Stimulated activated CD4-positive, alpha-beta T cell treated with anti-CD3 and anti-CD28 coated beads, TNF-alpha, amount 100 ng/mL, for 1 hour (primary cell): ENCODE results near the gene DCAF10.
"Not testable (repeated sequence)": the region's sequence is repeated elsewhere in the genome, so short reads cannot be mapped to it uniquely, and the experiment has no call there.

ENCODE experiments used
- DNase-seq, 3 donors: peaks; one replicate each; pipeline ENCODE4 v3.0.0-alpha.2; 2020; ENCODE audit warnings: low read depth in 3 of 3, low spot score in 1 of 3

Gene DCAF10

DNA sequence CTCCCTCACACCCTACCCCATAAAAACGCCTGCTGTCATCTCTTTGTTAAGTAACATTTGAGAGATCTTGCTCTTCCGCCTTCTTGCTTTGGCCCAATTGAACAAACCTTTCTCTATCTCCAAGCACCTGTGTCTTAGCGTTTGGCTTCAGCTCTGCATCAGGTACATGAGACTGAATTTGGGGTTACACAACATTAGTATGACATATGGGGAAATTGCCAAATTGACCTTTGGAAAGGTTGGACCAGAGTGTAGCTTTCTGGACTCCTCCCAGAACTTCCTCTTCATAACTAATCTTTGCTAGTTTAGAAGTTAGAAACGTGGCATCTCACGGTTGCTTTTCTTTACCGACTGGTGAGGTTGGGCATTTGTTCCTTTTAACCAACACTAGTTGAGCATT is 12.3 kb upstream of the DCAF10 start:
- DNase-seq, result no peak

DNA sequence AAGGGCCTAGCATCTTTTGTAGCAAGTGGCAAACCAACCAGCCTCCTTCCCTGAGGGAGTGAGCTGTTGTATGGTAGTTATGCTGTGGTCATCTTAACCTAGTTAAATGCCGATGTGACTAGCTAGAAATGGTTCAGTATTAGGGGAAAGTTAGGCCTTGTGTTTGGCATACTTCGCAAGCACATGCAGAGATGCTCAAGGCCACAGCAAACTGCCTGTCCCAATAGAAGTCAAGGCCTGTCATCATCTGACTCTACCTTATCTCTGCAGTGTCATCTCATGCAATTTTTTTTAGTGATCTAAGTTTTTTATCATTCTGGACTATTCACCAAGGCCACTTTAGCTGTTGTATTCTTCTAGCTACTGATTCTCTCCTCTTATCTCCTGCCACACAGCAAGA is 10.5 kb upstream of the DCAF10 start:
- no peak for DNase-seq

DNA sequence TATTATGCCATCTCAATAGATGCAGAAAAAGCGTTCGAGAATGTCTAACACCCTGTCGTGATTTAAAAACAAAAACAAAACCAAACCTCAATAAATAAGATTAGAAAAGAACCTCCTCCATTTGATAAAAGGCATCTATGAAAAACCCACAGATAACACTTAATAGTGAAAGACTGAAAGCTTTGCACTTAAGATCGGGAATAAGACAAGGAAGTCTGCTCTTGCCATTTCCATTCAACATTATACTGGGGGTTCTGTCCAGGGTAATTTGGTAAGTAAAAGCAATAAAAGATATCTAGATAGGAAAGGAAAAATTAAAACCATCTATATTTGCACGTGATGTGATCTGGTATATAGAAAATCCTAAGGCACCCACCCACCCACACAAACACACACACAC is 8.5 kb upstream of the DCAF10 start:
- no peak for DNase-seq

DNA sequence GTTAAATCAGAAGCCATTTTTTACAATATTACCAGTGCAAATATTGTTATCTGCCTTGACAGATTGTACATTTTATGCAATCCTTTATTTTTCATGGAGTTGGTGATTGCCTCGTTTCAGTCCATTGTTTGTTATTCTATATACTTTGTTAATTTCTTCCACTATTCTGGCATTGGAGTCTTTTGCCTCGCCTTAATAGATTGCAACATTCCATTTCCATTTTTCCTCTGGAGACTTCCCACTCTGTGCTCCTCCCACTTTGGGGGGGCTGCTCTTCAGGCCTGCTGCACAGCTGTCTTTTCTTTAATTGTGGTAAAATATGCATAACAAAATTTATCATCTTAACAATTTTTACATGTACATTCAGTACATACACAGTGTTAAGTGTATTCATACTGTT is 4.4 kb upstream of the DCAF10 start:
- DNase-seq, result no peak

DNA sequence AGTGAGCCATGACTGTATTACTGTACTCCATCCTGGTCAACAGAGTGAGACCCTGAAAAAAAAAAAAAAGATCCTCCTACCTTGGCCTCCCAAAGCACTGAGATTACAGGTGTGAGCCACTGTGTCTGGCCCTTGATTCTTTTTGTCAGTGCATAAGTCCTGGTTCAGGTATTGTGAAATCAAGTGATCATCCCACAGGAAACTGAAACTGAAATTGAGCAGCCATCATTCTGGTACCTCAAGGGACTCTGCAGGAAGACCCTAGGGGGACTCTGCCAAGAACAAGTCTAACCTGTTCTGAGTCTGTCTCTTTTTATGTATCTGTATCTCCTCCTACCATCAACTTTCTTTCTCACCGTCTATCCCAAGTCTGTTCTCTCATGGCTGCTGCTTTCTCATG is 1.9 kb upstream of the DCAF10 start:
- no peak for DNase-seq

DNA sequence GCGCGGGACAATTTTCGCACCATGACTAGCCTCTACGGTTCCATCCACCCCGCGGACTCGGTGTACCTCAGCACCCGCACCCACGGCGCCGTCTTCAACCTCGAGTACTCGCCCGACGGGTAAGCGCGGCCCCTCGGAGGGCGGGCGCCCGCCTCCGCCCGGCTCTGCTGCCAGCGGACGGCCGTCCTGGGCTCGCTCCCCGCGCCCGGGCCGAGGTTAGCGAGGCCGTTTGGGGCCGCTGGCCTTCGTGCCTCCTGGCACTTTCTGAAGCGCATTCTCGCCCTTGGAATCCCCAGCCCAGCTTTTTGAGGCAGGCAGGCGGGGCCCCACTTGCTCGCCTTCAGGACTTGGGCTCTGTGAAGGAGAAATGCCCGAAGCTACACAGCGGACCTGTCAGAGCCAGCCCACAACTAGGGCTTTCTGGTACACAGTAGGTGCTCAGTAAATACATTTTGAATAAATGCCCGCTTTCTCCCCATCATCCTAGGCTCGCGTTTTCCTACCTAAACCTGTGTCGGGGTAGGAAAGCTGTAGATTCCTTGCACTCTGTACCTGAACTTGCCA is 772 bp downstream of the DCAF10 start:
- DNase-seq, result peak in 1 of 3 donors; percentile 16

DNA sequence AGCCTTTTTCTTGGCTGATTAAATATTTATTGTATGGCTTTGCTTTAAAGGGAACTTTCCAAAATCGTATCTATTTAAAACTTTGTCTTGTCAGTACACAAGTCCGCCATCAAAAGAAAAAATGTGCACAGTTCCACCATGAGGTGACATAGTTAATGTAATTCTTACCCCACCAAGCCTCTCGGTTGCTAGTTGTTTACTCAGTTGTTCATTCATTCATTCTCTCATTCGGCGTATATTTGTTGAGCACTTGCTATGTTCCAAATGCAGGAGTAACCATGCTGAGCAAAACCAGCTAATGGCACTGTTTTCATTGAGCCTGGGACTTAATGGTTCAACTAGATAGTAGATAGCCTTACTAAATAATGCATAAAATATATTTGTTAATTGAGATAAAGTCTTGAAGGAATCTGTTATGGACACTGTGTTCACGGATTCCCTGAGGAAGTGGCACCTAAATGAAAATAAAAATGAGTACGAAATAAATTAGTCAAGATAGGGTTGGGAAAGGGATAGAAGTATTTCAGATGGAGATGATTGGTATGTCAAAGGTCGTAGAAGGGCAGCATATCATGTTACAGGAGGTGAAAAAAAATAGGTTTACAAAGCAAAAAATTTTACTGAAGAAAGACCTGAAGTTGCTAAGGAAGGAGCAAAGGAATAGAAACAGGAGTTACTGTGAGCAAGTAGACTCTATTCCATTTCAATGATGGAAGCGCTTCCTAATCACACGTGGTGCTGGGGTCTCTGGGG is 1.5 kb downstream of the DCAF10 start:
- DNase-seq, result no peak

DNA sequence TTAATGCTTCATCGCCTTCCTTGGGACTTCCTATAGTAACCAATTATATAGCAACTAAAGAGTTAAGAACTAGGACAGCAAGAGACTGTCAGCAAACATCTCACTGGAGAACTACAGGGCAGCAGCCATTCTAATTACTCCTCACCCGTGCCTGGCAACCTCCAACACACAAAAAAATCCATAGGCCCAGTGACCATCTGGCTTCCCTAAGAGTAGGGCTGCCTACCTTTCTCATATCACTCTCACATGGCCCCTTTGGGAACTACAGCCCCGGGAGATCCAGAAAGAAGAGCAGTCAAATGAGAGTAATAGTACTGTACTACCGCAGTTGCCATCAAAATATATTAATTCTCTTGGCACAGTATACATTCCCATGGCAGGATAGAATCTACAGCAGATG is 5.7 kb downstream of the DCAF10 start:
- DNase-seq, result no peak

DNA sequence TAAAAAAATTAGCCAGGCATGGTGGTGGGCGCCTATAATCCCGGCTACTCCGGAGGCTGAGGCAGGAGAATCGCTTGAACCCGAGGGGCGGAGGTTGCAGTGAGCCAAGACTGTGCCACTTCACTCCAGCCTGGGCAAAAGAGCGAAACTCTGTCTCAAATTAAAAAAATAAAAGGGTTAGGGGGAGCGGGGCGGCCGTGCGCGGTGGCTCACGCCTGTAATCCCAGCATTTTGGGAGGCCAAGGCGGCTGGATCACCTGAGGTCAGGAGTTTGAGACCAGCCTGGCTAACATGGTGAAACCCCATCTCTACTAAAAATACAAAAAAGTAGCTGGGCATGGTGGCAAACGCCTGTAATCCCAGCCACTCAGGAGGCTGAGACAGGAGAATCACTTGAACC is 9.1 kb downstream of the DCAF10 start:
- DNase-seq, result not testable (repeated sequence)

DNA sequence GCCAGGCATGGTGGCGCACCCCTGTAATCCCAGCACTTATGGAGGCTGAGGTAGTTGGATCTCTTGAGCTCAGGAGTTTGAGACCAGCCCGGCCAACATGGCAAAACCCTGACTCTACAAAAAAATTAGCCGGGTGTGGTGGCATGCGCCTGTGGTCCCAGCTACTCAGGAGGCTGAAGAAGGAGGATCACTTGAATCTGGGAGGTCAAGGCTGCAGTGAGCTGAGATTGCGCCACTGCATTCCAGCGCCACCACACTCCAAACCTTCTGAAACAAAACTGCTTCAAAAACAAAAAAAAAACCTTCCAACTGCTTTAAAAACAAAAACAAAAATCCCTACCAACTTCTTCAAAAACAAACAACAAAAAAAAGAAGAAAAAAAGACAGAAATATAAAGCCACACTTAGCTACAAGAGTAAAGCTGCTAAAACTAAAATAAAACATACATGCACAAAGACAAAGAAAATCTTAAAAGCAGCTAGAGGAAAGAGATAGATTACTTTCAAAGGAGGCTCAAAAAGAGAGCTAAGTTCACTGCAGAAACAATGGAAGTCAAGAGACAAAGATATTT is 11.4 kb downstream of the DCAF10 start:
- DNase-seq, result no peak

DNA sequence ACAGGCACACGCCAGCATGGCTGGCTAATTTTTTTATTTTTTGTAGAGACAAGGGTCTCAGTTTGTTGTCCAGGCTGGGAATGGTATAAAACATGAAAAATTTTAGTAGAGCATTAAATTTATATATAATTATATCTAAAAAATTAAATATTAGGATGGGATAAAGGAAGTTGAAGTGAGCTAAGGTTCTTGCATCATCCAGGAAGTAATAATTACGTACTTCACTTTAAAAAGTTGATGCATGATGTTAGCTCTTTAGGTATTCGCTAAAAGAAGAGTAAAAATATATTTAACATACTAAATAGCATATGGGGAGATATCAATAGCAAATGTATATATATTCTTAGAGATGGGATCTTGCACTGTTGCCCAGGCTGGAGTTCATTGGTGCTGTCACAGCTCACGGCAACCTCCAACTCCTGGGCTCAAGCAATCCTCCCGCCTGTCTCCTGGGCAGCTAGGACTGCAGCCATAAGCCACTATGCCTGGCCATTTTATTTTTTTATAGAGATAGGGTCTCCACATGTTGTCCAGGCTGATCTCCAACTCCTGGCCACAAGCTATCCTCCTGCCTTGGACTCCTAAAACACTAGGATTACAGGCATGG is 12.3 kb downstream of the DCAF10 start:
- DNase-seq, result no peak

DNA sequence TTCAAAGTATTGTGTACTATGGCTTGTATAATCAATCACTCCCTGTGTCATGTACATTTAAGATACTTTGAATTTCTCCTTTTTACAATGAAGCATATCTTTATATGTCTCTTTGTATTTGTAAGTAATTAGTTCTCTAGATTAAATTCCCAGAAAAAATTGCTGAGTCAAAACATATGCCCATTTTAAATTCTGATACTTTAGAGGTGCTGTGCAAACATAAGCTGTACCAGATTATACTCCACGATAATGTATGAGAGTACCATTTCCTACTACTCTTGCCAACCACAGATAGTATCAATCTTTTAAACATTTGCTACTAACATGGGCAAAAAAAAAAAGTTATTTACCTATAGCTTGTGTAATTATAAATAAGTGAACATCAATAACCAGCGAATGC is 18.3 kb downstream of the DCAF10 start:
- DNase-seq, result no peak

DNA sequence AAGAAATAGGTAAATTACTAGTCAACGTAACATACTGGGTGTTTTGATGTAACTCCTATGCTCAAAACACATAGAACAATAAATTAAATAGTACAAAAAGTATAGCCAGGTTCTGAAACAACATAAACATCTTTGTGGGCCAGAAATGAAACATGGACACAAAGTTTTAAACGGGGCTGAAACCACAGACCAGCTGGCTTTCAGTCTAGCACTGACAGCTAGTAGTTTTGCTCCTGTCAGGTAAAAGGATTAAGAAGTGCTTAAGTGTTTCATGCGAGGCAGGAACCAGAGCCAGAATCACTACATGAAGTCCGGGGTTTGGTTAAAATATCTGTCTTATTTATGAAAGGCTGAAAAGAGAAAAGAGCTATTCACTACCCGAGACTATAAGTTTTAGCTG is 19.5 kb downstream of the DCAF10 start:
- no peak for DNase-seq

DNA sequence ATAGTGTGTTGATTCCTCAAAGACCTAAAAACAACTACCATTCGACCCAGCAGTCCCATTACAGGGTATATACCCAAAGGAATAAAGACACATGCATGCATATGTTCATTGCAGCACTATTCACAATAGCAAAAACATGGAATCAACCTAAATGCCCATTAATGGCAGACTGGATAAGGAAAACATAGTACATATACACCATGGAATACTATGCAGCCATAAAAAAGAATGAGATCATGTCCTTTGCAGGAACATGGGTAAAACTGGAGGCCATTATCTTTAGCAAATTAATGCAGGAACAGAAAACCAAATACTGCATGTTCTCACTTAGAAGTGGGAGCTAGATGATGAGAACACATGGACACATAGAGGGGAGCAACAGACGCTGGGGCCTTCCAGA is 24.6 kb downstream of the DCAF10 start:
- DNase-seq, result not testable (repeated sequence)

DNA sequence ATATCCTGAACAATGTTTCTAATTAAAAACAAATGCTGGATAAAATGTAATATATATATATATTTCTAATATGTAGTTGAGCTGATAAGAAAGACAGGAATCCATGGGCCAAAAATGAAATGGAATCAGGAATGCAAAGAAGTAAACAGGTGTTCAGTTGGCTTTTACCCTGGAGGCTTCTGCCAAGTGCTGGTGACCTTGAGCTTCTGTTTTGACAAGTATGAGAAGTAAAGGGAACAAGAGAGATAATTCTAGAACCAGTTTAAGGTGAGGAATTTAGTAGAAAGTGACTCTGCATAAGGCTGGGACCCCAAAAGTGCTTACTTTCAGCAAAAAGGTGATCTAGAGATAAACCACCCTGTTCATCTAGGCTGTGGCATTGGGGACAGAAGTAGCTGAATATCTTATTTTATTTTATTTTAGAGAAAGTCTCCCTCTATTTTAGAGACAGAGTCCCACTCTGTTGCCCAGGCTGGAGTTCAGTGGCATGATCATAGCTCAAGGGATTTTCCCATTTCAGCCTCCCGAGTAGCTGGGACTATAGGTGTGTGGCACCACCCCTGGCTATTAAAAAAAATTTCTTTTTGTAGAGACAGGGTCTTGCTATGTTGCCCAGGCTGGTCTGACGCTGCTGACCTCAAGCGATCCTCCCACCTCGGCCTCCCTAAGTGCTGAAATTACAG is 27.0 kb downstream of the DCAF10 start:
- no peak for DNase-seq

DNA sequence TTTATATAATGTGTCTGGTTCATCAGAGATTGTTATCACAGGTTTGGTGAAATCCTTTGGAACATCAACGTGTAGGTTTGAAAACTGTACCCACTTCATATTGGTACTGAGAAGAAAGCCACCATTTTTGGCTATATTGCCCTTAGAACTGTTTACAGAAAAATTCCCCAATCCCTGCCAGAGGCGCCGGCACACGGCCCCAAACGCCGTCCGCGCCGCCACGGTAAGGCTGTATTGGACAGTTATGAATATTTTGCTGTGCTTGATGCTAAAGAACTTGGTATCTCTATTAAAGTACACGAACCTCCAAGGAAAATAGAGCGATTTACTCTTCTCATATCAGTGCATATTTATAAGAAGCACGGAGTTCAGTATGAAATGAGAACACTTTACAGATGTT is 35.2 kb downstream of the DCAF10 start:
- no peak for DNase-seq

DNA sequence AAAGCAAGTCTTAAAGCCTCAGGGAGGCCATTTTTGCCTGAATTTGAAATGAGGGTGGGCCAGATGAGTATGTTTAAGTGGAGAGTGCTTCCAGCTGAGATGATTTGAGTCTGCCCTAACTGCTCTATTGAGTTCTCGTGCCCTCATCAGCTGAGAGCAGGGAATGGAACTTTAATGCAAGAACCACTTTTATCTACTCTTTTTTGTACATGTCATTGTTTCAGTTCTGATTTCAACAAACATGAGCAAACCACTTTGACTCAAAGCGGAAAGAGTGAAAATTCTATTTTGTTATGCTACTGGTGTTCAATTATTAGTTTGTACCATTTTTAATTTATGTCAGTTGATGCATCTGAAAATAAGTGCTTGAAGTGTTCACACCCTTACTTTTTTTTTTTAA is 35.8 kb downstream of the DCAF10 start:
- no peak for DNase-seq

DNA sequence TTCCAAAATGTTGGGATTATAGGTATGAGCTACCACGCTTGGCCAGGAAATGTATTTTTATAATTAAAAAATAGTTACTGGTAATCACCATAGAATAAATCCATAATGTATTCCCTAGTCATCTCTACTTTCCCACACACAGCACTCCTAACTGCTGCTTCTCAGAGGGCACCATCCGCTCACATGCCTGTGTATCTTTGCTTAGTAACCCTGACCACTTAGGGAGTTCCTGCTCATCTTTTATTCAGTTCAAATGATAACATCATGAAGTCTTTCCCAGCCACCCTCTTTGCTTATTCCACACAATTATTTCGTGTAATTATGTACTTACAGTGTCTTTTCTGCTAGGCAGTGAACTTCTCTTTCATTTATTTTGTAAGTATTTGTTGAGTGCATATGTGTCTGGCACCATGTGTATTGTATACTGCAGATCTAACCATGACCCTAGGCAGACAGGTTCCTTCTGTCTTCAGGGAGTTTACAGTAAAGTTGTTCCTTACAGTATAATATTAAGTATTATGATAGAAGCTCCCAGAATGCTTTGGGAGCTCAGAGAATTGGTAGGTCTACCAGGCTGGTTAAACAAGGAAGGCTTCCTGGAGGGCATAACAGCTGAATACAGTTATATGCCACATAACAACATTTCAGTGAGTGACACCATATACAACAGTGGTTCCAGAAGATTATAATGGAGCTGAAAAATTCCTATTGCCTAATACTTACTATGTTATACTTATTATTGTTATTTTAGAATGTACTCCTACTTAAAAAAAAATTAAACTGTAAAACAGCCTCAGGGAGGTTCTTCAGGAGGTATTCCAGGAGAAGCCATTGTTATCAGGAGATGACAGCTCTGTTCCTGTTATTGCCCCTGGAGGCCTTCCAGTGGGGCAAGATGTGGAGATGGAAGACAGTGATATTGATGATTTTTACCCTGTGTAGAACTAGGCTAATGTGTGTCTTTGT is 39.2 kb downstream of the DCAF10 start:
- no peak for DNase-seq

DNA sequence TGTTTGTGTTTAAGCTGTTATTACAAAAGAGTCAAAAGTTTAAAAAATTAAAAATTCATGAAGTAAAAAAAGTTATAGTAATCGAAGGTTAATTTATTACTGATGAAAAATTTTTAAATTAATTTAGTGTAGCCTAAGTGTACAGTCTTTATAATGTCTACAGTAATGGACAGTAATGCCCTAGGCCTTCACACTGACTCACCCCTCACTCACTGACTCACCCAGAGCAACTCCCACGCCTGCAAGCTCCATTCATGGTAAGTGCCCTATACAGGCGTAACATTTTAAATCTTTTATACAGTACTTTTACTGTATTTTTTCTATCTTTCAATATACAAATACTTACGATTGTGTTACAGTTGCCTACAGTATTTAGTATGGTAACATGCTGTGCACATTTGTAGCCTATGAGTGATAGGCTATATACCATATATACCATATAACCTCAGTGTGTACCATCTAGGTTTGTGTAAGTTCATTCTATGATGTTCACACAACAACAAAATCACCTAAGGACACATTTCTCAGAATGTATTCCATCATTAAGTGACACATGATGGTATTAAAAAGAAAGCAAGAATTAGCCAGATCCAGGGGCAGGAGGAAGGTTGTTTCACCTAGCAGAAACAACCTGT is 40.1 kb downstream of the DCAF10 start:
- no peak for DNase-seq

DNA sequence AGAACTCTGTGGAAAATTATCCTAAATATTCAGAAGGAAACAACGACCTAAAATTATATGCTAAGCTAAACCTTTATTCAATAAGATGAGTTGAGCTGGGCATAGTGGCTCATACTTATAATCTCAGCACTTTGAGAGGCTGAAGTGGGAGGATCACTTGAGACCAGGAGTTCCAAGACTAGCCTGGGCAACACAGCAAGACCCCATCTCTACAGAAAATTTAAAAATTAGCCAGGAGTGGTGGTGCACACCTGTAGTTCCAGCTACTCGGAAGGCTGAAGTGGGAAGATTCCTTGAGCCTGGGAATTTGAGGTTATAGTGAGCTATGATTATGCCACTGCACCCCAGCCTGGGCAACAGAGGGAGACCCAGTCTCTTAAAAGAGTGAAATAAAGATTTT is 51.6 kb downstream of the DCAF10 start:
- DNase-seq, result no peak
